ENCODE results near the gene MRGPRD.

GRCh38 chr11:69030301-69030700 lies 49.5 kb upstream of the MRGPRD start:
- TF ChIP-seq CTCF (IDR thresholded peaks at IDR 0.05): no peak
- TF ChIP-seq POLR2A (IDR thresholded peaks at IDR 0.05): no peak
